Stimulated activated CD4-positive, alpha-beta T cell treated with anti-CD3 and anti-CD28 coated beads, TNF-alpha, amount 100 ng/mL, for 24 hours (primary cell): Measurements from ENCODE around the gene SEL1L3.
"Not testable (repeated sequence)": the region's sequence is repeated elsewhere in the genome, so short reads cannot be mapped to it uniquely, and the experiment has no call there.

Experiments used
- DNase-seq, 3 experiments: peaks; one replicate each; pipeline ENCODE4 v3.0.0-alpha.2; 2020; ENCODE audit warnings: low read depth in 3 of 3

Gene SEL1L3

GRCh38 chr4:25879991-25880651 lies 17.3 kb upstream of the SEL1L3 start:
- DNase-seq: no peak

- no peak for DNase-seq
Measured at GRCh38 chr4:25879587-25879986, 16.8 kb upstream of the SEL1L3 start.

GRCh38 chr4:25879091-25879584 lies 16.4 kb upstream of the SEL1L3 start:
- DNase-seq: no peak

- no peak for DNase-seq
Measured at GRCh38 chr4:25878676-25879075, 15.9 kb upstream of the SEL1L3 start.

GRCh38 chr4:25875281-25875745 lies 12.5 kb upstream of the SEL1L3 start:
- DNase-seq: no peak

- DNase-seq: no peak
Measured at GRCh38 chr4:25874655-25875054, 11.9 kb upstream of the SEL1L3 start.

GRCh38 chr4:25873632-25874129 lies 10.9 kb upstream of the SEL1L3 start:
- no peak for DNase-seq

- DNase-seq: no peak
Measured at GRCh38 chr4:25872851-25873631, 10.3 kb upstream of the SEL1L3 start.

GRCh38 chr4:25870081-25870480 lies 7.3 kb upstream of the SEL1L3 start:
- DNase-seq: no peak

- DNase-seq: no peak
Measured at GRCh38 chr4:25867781-25868294, 5.0 kb upstream of the SEL1L3 start.

- DNase-seq: not testable (repeated sequence)
Measured at GRCh38 chr4:25866401-25866800, 3.6 kb upstream of the SEL1L3 start.

GRCh38 chr4:25865586-25865985 lies 2.8 kb upstream of the SEL1L3 start:
- DNase-seq: no peak

GRCh38 chr4:25863831-25864418 lies 1.1 kb upstream of the SEL1L3 start:
- DNase-seq: no peak

GRCh38 chr4:25863347-25863784 lies 578 bp upstream of the SEL1L3 start:
- peak in 1 of 3 experiments; percentile 12 for DNase-seq

- peak in 1 of 3 experiments; percentile 26 for DNase-seq
Measured at GRCh38 chr4:25861951-25862410, 807 bp downstream of the SEL1L3 start.

- DNase-seq: no peak
Measured at GRCh38 chr4:25861280-25861950, 1.4 kb downstream of the SEL1L3 start.

- no peak for DNase-seq
Measured at GRCh38 chr4:25860586-25861279, 2.1 kb downstream of the SEL1L3 start.

GRCh38 chr4:25859429-25860148 lies 3.2 kb downstream of the SEL1L3 start:
- DNase-seq: no peak

GRCh38 chr4:25857851-25858400 lies 4.9 kb downstream of the SEL1L3 start:
- DNase-seq: no peak

- DNase-seq: no peak
Measured at GRCh38 chr4:25857403-25857802, 5.4 kb downstream of the SEL1L3 start.
